Measurements from ENCODE around the gene KLHDC10. TPM values are rescaled to one million over a fixed set of nuclear protein-coding genes. Genes with fewer than 3 reads are reported as not detected.

The KLHDC10 gene, protein sequence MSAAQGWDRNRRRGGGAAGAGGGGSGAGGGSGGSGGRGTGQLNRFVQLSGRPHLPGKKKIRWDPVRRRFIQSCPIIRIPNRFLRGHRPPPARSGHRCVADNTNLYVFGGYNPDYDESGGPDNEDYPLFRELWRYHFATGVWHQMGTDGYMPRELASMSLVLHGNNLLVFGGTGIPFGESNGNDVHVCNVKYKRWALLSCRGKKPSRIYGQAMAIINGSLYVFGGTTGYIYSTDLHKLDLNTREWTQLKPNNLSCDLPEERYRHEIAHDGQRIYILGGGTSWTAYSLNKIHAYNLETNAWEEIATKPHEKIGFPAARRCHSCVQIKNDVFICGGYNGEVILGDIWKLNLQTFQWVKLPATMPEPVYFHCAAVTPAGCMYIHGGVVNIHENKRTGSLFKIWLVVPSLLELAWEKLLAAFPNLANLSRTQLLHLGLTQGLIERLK
- total RNA-seq: 26.0 and 26.2 TPM in 2 replicates

DNA sequence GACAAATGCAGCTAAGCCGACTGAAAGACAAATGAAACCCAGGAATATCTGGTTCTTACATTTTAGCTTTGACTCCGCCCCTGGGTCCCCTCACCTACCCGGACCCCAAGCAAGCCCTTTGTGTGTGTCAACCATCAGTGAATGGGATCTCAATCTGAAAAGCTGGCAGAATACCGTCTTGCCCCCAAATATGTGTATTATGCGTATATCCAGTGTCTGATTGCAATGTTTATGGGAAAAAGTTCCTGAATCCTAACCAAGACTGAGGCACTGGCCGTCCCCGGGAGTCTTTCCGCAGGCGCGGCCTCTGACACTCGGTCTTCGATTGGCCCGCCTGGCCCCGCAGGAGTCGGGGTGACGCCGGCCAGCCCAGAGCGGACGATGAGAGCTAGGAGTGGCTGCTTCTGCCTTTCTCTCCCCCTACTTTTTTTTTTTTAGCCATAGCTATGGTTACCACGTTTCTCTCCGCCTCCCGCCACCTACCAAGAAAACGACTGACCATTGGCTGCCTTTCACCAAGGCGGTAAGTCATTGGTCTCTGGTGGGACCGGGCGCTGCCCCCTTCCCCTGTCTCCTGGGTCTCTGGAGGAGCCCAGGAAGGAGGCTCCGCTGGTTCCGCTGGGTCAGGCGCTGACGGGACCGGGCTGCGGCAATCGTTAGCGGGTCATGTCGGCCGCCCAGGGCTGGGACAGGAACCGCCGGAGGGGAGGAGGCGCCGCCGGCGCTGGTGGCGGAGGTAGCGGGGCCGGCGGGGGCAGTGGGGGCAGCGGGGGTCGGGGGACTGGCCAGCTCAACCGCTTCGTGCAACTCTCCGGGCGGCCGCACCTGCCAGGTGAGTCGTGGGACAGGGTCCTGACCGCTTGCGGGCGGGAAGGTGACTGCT lies at the start of gene KLHDC10:
Gene KLHDC10 (plus strand): TSS at position 557 of the 883 bp plus-strand sequence. CDS start 110 bp downstream, at position 667.

Other genes starting within 250 kb of the KLHDC10 start
- gene UBE2H, start 117.6 kb upstream of the KLHDC10 start, total RNA-seq: 52.5 and 84.5 TPM in 2 replicates
- 18.4 and 19.8 TPM in 2 replicates for gene ZC3HC1, start 19.2 kb upstream of the KLHDC10 start, total RNA-seq
- 10.0 and 13.5 TPM in 2 replicates for gene TMEM209, start 134.9 kb downstream of the KLHDC10 start, total RNA-seq
- gene SSMEM1, start 137.3 kb downstream of the KLHDC10 start, total RNA-seq: not detected in 2 replicates
- not detected in 2 replicates for gene CPA2, start 196.3 kb downstream of the KLHDC10 start, total RNA-seq
- 0.77 and 8.2 TPM in 2 replicates for gene CPA4, start 222.6 kb downstream of the KLHDC10 start, total RNA-seq

Data from uterine smooth muscle cell (primary cell).